Measurements from ENCODE around the gene TMEM140.

Gene TMEM140

GRCh38 chr7:135175931-135176330 lies 28.1 kb downstream of the TMEM140 start:
- DNase-seq: no peak

DNA sequence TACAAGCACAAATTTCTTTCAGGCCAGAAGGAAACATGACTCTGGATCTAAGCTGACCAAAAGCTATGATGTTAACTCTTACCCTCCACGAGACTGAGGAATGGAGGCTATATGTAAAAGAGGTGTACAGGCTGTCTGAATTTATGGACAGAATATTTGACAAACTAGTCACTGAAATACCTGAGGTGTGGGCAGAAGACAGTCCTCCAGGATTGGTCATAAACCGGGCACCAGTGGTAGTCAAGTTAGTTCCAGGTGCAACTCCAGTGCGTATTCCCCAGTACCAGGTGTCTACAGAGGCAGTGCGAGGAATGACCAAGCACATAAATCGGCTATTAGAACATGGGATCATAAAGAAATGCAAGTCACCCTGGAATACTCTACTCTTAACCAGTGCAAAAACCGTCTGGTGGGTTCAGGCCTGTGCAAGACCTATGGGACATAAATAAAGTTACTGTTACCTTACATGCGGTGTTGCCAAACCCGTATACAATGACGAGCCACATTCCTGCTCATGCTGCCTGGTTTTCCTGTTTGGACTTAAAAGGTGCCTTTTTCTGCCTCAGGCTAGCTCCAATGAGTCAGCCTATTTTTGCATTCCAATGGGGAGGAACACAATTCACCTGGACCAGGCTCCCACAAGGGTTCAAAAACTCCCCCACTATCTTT lies 29.3 kb downstream of the TMEM140 start:
- no peak for DNase-seq

DNA sequence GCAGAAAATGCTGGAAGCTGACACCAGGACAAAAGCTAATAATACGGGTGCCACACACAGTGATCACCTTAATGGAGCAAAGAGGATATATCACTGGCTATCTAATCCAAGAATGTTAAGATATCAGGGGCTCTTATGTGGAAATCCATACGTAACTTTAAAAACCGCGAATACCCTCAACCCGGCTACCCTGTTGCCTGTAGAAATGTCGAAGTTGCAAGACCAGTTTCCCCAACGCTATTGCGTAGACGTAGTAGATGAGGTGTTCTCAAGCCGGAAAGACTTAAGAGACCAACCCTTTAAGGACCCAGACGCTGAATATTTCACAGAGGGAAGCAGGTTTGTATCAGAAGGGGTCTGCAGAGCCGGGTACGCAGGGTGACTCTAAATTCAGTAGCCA lies 30.5 kb downstream of the TMEM140 start:
- DNase-seq: no peak

DNA sequence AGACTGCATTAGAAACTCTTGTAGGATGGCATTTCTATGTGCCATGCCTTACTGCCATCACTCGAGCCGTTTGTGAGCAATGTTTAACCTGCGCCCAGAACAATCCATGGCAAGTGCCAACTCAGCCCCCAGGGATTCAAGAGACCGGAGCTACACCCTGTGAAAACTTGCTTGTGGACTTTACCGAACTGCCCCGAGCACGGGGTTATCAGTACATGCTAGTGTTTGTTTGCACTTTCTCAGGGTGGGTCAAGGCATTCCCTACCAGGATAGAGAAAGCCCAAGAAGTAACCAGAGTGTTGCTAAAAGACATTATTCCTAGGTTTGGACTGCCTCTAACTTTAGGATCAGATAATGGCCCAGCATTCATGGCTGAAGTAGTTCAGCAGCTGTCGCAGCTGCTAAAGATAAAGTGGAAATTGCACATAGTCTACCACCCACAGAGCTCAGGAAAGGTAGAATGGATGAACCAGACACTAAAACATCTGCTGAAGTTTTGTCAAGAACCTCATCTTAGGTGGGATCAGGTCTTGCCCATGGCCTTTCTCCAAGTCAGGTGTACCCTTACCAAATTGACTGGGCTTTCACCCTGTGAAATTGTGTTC lies 31.6 kb downstream of the TMEM140 start:
- DNase-seq: no peak

DNA sequence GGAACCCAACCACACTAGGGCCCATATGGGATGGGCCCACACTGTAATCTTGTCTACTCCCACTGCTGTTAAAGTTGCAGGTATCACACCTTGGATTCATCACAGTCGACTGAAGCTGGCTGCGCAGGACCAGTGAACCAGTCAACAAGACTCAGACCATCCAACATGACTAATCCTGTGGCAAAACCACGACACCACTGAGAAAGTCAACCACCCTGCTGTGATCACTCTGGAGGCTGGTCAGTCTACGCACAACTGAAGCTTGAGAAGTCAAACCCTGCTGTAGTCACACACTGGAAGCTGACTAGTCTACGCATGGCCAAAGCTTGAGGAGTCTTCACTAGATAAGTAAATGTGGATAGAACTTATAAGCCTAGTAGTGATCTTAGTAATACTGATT lies 32.2 kb downstream of the TMEM140 start:
- DNase-seq: no peak

- DNase-seq: no peak
Observed at GRCh38 chr7:135181261-135181928, 33.5 kb downstream of the TMEM140 start.

DNA sequence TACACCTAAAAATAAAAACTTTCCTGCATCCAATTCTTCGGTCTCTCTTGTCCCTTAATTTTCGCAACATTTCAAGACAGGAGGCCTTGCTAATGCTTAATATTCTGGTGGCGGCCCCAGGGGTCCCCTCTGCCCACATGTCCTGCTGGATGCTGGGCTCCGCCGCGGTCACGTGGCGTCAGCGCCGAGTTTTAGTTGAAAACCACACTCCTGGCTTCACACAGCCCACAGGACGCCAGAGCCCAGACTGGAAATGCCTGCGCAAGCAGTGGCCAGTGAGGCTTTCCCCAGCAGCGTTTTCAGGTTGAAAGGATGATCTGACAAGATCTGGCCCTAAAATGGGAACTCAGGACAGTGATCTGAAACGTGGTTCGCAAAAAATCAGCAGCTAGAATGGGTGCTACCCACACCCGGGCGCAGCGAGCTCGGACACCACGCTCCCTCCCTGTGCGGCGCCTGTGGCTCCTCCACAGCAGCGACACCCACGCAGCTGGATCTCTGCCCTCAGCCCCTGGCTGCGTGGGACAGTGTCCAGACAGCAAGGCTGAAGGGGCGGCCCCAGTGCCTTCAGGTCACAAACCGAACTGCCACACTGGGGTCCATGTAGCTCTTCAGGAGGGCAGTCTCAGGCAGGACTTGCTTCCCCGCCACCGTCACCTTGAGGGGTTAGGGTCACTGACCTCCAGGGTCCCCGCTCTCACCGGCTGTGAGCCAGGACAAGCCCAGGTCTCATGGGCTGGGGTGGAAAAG lies 34.2 kb downstream of the TMEM140 start:
- no peak for DNase-seq

GRCh38 chr7:135183478-135183877 lies 35.6 kb downstream of the TMEM140 start:
- DNase-seq: no peak

DNA sequence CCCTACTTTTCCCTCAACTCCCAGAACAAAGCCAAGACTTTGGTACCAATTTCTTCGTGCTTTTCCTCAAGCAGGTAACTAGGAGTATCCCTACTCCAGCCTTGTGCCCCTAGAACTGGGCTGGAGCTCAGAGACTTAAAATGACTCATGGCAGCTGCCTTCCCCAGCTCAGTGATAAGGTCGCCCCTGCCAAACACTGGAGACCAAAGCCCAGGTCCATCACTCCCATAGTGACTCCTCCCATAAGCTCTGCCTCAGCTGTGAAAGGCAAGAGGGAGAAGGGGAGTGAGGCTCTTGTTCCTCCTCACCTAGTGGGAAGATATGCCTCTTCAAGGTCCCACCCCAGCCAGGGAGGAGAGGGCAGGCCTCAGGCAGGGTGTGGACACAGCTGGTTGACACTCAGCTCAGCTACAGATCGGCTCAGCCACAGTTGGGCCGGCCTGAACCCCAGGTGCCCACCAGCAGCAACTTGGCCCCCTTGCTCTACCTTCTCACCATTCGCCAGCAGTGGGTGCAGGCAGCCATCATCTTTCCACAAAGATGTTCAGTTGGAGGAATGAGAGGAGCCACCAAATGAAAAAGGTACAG lies 36.5 kb downstream of the TMEM140 start:
- DNase-seq: peak; percentile 26

GRCh38 chr7:135185471-135186260 lies 37.8 kb downstream of the TMEM140 start:
- DNase-seq: no peak

GRCh38 chr7:135186261-135186540 lies 38.3 kb downstream of the TMEM140 start:
- no peak for DNase-seq

- DNase-seq: no peak
Observed at GRCh38 chr7:135186841-135187253, 39.0 kb downstream of the TMEM140 start.

DNA sequence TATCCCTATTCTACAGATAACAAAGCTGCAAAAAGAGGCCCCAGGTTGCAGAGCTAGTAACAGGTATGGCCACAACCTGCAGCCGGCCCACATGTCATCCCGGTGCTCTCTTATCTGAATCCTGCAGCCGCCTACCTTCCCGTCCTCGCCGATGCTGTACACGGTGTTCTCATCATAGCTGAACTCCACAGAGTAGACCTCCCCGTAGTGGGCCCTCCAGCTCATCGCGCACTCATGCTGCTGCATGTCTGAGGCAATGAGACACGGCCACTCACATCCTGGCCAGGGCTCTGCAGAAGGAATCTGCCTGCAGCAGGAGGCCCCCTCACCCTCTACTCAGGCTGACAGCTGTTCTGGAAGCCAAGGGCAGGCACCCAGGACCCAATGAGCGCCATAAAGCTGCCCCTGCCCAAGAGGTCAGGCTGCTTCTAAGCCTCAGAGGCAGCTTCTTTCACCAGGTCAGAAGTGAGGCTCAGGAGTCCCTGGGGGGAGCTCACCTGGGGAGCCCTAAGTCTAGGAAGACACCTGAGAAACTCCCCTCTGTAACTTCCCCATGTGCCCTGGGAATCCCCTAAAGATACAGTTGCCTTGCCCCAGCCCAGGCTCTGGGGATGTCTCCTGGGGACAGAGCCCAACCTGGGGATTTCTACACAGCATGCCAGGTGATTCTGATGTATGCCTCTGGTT lies 40.6 kb downstream of the TMEM140 start:
- DNase-seq: no peak

GRCh38 chr7:135189221-135189662 lies 41.4 kb downstream of the TMEM140 start:
- no peak for DNase-seq

DNA sequence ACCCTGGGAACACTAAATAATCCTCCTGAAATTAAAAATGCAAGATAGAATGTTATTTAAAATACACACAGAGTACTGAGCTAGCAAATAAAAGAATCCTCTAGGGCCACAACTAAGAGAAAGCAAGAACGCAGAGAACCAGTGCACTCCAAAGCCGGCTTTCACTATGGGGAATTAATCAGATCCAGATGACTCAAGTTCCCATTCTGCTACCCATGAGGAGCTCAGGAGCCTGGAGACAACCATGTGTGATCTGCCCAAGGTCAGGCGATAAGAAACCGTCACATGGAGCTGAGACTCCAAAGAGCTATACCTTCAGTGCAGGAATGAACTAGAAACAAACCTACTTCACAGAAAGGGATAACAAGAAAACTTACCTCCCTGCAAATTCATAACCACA lies 42.1 kb downstream of the TMEM140 start:
- no peak for DNase-seq

DNA sequence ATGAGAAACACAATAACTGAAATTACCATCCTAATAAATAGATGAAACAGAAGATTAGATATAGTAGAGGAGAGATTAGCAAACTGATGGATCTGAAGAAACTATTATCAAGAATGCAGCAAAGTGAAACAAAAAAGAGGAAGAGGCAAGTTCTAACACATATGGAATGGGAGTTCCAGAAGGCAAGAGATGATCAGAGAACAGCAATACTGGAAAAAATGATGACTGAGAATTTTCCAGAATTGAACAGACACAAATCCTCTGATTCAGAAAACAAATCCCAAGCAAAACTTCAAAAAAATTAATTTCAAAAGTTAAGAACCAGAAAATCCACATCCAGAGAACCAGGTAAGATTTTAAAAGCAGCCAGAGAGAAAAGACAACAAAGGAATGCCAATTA lies 42.8 kb downstream of the TMEM140 start:
- DNase-seq: no peak

DNA sequence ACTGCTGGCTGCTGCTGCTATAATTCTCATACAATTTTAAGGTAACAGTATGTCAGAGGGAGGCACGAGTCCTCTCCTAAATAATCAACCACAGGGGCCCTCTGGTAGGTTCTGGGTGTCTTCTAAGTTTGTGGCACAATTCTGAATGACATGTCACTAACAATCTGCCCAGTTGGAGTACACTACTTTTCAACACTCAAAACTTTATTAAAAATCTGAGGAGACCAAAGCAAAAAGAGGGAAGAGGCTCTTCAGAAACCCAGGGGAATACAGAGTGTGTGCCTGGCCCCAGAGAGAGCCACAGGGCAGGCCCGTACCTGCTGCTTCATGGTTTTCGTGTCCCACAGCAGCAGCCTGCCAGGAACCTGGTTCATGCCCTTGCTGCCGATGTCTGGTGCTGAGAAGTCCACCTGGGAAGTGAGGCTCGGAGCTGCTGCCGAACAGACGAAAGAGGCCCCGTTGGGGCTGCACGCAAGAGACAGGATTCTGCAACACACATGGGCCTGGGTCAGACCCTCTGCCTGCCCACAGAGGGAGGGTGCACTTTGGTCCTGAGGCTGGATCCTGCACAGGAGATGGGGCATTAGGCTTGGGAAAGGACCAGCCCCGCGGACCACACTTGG lies 45.2 kb downstream of the TMEM140 start:
- no peak for DNase-seq

DNA sequence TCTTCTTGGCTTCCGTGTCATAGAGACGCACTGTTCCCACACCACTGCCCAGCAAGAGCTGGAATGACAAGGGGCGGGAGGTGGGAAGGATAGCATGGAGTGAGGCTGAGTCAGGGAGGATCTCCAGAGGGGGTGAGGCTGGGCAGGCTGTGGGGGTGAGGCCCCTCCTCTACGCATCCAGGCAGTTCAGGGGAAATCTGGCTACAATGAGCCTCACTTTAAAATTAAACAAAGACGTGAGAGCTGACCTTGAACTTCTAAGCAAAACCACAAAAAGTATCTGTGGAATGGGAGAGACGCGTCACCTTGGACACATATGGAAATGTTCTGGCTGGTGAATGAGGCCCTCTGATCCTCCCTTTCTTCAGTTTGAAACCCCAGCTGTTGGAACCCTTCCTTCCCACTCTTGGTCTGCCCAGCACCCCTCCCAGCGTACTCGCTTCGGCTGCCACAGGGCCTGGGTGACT lies 45.8 kb downstream of the TMEM140 start:
- no peak for DNase-seq

DNA sequence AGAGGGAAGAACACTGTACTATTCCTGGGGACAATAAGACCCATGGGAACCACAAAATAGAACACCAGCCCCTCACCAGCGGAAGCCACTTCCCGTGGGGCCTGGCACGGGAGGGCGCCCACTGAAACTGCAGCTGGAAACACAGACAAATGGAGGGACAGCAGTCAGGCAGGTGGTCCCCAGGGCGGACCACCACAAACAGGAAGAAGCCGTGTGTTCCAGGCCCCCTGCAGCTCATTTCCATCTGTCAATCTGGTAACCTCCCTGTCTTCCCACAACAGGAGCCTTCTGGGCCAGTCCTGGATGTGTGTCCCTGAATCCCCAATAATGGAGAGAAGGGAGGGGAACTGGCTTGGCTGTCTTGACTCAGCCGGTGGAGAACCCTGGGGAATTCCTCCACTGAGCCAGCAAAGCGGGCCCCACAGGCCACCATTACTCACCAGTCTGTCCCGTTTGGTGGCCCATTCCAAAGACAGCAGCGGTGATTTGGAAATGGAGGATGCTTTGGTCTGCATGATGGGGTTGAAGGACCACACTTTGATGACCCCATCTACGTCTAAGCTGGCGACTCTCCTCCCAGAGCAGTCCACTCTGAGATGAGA lies 46.7 kb downstream of the TMEM140 start:
- DNase-seq: no peak

GRCh38 chr7:135195156-135195555 lies 47.3 kb downstream of the TMEM140 start:
- DNase-seq: no peak
